ENCODE measurements around the gene CSMD2. TPM values are rescaled to one million over a fixed set of nuclear protein-coding genes. Genes with fewer than 3 reads are reported as not detected.

Gene CSMD2
- total RNA-seq, 1 experiment from 2014 or later = 13.2 TPM

DNA sequence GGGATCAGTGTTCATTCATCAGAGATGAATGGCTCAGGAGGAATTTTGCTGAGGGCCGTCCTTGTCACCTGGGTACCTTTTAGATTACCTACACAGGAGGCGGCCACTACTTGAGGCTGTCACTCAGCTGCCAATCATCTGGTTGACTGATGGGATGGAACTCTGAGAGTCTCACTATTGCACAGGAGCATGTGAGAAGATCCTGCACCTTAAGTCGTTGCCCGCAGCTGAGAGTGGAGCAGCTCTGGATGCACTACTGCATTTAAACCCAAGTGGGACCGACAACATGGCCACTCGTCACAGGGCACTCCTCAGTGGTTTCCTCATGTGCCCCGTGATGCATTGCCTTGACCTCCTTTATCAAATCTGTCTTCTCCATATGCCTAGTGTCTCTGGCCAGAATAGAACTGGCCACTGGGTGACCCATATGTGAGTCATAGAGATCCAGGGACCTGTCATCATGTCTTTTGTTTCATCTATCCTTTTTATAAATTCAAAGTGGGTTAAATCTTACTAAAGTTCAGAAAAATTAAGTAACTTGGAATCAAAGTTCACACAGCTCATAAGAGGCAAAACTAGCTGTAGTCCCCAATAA lies 527.1 kb downstream of the CSMD2 start:
- TF ChIP-seq, protein P1, sequence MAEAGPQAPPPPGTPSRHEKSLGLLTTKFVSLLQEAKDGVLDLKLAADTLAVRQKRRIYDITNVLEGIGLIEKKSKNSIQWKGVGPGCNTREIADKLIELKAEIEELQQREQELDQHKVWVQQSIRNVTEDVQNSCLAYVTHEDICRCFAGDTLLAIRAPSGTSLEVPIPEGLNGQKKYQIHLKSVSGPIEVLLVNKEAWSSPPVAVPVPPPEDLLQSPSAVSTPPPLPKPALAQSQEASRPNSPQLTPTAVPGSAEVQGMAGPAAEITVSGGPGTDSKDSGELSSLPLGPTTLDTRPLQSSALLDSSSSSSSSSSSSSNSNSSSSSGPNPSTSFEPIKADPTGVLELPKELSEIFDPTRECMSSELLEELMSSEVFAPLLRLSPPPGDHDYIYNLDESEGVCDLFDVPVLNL (CRISPR knock-in tag; IDR thresholded peaks at IDR 0.05; ENCODE audit: borderline replicate concordance, low read depth) = no peak
- TF ChIP-seq RORB (CRISPR knock-in tag; IDR thresholded peaks at IDR 0.05) = no peak
- TF ChIP-seq PRRX2 (CRISPR knock-in tag; IDR thresholded peaks at IDR 0.05) = no peak
- Mint-ChIP-seq H3K27ac (no peak overlapping the region), H3K36me3 (peaks cover 11% of the 10 kb centered on the region), H3K4me3 (no peak overlapping the region), H3K9me3 (peaks cover 3% of the 10 kb centered on the region), H3K27me3 (ENCODE audit: low read depth) (peaks cover 20% of the 10 kb centered on the region), H3K4me1 (peaks cover 41% of the 10 kb centered on the region)
- ChIA-PET CTCF (interaction anchor here (1.1 to 2.0 kb wide), 2 partner anchors 376 to 526 kb away, joined by 3 to 6 read pairs; no protein-coding TSS in a partner anchor), POLR2A (no interaction called here)
- DNase-seq (ENCODE audit: low spot score) = no peak
- no peak for ATAC-seq

DNA sequence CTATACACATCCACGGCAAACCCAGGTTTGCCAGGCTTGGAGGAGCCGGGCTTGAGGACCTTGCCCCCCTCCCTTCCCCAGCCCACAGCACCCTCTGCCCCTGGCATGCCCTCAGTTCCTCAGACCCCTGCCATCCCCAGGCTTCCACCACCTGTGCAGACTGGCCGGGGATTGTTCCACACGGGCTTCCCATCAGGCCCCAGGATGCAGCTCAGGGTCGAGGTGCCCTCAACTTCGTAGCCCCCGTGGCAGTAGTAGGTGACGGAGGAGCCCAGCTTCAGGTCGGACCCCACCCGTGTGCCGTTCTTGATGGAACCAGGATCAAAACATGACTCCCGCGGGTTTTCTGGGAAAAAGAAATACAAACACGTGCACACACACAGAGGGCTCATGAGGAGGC lies 528.8 kb downstream of the CSMD2 start:
- ChIA-PET CTCF (interaction anchor here (0.8 to 1.7 kb wide), 10 partner anchors 11 to 783 kb away, joined by 3 to 9 read pairs (median 4); no protein-coding TSS in a partner anchor), POLR2A (no interaction called here)
- Mint-ChIP-seq H3K4me1 (peaks cover 38% of the 10 kb centered on the region), H3K4me3 (no peak overlapping the region), H3K27ac (no peak overlapping the region), H3K27me3 (ENCODE audit: low read depth) (peaks cover 20% of the 10 kb centered on the region), H3K36me3 (peaks cover 11% of the 10 kb centered on the region), H3K9me3 (peaks cover 3% of the 10 kb centered on the region)
- no peak for ATAC-seq
- DNase-seq (ENCODE audit: low spot score) = no peak
- TF ChIP-seq, protein P2, sequence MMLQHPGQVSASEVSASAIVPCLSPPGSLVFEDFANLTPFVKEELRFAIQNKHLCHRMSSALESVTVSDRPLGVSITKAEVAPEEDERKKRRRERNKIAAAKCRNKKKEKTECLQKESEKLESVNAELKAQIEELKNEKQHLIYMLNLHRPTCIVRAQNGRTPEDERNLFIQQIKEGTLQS (CRISPR knock-in tag; conservative IDR thresholded peaks at IDR 0.05) = no peak
- TF ChIP-seq, protein P3, sequence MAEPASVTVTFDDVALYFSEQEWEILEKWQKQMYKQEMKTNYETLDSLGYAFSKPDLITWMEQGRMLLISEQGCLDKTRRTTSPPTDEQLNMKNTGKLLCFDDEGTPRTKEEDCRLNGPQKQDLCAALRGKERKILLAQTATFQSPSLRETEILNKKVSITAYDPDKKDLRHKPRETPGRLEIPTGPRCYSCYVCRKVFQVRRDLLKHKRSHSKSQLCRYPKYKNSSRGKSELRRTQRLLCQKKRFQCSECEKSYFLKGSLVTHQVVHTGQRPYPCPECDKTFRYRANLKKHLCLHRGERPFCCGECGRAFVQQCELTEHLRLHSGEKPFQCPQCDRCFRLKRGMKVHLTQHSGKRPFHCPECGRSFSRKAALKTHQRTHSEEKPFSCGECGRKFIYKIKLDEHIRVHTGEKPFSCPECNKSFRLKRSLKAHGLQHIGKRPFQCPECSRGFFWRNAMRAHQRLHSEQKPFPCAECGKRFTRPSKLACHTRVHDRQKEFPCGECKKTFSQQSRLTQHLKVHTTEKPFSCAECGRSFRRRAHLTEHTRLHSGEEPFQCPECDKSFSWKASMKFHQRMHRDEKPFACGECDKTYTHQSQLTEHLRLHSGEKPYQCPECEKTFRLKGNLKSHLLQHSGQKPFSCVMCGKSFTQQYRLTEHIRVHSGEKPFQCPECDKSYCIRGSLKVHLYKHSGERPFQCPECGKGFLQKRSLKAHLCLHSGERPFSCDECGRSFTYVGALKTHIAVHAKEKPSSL (CRISPR knock-in tag; conservative IDR thresholded peaks at IDR 0.05) = no peak
- no peak for TF ChIP-seq NFYB (CRISPR knock-in tag; conservative IDR thresholded peaks at IDR 0.05; ENCODE audit: low read depth)

DNA sequence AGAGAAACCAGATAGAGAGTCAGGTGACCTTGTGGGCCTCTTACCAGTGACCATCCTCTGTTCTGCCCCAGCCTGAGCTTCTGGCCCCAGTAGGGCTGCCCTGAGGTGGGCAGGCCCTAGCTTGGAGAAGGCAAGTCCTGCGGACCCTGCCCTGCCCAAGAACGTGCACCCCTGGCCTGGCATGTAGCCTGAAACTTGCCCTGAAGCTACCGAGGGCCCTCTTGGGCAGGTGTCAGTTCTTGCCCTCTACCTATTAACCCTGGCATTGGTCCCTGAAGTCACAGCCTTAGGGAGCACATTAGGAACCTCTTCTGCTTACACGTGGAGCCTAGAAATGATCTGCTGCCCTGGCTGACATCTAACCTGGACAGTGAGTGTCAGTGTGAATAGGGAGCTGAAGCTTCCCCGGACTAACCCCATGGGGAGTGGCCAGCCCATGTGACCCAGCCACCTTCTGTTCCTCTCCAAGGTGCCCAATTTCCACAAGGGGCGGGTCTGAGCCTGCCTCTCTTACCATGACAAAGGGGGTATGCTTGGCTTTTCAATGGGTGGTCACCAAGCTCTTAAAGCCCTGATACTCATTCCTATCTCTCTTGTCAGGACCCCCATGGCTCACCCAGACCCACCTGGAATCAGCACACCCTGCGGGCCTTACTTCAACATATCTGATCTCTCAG lies 529.6 kb downstream of the CSMD2 start:
- H3K36me3 Mint-ChIP-seq = peaks cover 11% of the 10 kb centered on the region
- peaks cover 3% of the 10 kb centered on the region for H3K9me3 Mint-ChIP-seq
- peak overlapping the region; percentile 57; the same call in 1 of the 2 replicates for H3K27ac Mint-ChIP-seq
- no peak overlapping the region for H3K4me3 Mint-ChIP-seq
- DNase-seq (ENCODE audit: low spot score) (peak; percentile 55), ATAC-seq (peak; percentile 72)
- ChIA-PET POLR2A (no interaction called here), CTCF (interaction anchor here (0.6 to 1.7 kb wide), 12 partner anchors 10 to 784 kb away, joined by 3 to 9 read pairs (median 4); no protein-coding TSS in a partner anchor)
- TF ChIP-seq, protein P4, sequence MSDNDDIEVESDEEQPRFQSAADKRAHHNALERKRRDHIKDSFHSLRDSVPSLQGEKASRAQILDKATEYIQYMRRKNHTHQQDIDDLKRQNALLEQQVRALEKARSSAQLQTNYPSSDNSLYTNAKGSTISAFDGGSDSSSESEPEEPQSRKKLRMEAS (CRISPR knock-in tag; IDR thresholded peaks at IDR 0.05) = 0 out of 2 replicates have a peak, but pooled peaks have one; percentile 23
- TF ChIP-seq, protein P5, sequence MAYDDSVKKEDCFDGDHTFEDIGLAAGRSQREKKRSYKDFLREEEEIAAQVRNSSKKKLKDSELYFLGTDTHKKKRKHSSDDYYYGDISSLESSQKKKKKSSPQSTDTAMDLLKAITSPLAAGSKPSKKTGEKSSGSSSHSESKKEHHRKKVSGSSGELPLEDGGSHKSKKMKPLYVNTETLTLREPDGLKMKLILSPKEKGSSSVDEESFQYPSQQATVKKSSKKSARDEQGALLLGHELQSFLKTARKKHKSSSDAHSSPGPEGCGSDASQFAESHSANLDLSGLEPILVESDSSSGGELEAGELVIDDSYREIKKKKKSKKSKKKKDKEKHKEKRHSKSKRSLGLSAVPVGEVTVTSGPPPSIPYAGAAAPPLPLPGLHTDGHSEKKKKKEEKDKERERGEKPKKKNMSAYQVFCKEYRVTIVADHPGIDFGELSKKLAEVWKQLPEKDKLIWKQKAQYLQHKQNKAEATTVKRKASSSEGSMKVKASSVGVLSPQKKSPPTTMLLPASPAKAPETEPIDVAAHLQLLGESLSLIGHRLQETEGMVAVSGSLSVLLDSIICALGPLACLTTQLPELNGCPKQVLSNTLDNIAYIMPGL (CRISPR knock-in tag; IDR thresholded peaks at IDR 0.05) = 0 out of 2 replicates have a peak, but pooled peaks have one; percentile 1
- TF ChIP-seq, protein P6, sequence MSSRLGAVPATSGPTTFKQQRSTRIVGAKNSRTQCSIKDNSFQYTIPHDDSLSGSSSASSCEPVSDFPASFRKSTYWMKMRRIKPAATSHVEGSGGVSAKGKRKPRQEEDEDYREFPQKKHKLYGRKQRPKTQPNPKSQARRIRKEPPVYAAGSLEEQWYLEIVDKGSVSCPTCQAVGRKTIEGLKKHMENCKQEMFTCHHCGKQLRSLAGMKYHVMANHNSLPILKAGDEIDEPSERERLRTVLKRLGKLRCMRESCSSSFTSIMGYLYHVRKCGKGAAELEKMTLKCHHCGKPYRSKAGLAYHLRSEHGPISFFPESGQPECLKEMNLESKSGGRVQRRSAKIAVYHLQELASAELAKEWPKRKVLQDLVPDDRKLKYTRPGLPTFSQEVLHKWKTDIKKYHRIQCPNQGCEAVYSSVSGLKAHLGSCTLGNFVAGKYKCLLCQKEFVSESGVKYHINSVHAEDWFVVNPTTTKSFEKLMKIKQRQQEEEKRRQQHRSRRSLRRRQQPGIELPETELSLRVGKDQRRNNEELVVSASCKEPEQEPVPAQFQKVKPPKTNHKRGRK (CRISPR knock-in tag; IDR thresholded peaks at IDR 0.05; ENCODE audit: borderline replicate concordance) = no peak
- no peak for TF ChIP-seq ELF4 (CRISPR knock-in tag; IDR thresholded peaks at IDR 0.05; ENCODE audit: low read depth)
- TF ChIP-seq, protein P7, sequence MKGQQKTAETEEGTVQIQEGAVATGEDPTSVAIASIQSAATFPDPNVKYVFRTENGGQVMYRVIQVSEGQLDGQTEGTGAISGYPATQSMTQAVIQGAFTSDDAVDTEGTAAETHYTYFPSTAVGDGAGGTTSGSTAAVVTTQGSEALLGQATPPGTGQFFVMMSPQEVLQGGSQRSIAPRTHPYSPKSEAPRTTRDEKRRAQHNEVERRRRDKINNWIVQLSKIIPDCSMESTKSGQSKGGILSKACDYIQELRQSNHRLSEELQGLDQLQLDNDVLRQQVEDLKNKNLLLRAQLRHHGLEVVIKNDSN (CRISPR knock-in tag; IDR thresholded peaks at IDR 0.05) = peak; percentile 83
- TF ChIP-seq, protein P8, sequence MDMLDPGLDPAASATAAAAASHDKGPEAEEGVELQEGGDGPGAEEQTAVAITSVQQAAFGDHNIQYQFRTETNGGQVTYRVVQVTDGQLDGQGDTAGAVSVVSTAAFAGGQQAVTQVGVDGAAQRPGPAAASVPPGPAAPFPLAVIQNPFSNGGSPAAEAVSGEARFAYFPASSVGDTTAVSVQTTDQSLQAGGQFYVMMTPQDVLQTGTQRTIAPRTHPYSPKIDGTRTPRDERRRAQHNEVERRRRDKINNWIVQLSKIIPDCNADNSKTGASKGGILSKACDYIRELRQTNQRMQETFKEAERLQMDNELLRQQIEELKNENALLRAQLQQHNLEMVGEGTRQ (CRISPR knock-in tag; IDR thresholded peaks at IDR 0.05) = peak; percentile 83
- H3K4me1 Mint-ChIP-seq = peaks cover 31% of the 10 kb centered on the region
- H3K27me3 Mint-ChIP-seq (ENCODE audit: low read depth) = peaks cover 20% of the 10 kb centered on the region

Data from WTC11 (cell line).